GM12801 (cell line): ENCODE results near the gene TSPAN18.

Source experiments
- TF ChIP-seq, protein P1 (sequence below): IDR thresholded peaks from one replicate; pipeline ENCODE4 v1.5.1; 2011; ENCODE audit warnings: control low read depth; ENCODE audit not compliant: insufficient read length; ENCODE audit errors: extremely low read depth

Gene TSPAN18

DNA sequence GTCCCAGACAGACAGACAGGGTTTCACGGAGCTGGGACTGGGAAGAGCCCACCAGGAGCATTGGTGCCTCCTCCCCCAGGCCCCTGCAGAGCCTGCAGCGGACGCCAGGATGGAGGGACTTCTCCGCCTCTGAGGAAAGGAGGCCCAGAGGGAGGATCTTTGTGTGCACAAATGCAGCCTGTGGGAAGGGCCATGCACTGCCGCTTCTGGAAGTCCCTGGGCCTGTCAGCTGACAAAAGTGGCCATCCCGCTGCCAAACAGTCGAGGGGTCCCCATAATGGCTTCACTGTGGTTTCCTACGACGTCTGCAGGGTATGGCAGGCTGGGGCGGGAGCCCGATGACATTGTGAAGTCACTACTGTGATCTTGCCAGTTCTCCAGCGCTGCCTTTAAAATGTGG lies 150.1 kb downstream of the TSPAN18 start:
- TF ChIP-seq, protein P1, sequence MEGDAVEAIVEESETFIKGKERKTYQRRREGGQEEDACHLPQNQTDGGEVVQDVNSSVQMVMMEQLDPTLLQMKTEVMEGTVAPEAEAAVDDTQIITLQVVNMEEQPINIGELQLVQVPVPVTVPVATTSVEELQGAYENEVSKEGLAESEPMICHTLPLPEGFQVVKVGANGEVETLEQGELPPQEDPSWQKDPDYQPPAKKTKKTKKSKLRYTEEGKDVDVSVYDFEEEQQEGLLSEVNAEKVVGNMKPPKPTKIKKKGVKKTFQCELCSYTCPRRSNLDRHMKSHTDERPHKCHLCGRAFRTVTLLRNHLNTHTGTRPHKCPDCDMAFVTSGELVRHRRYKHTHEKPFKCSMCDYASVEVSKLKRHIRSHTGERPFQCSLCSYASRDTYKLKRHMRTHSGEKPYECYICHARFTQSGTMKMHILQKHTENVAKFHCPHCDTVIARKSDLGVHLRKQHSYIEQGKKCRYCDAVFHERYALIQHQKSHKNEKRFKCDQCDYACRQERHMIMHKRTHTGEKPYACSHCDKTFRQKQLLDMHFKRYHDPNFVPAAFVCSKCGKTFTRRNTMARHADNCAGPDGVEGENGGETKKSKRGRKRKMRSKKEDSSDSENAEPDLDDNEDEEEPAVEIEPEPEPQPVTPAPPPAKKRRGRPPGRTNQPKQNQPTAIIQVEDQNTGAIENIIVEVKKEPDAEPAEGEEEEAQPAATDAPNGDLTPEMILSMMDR: no peak

DNA sequence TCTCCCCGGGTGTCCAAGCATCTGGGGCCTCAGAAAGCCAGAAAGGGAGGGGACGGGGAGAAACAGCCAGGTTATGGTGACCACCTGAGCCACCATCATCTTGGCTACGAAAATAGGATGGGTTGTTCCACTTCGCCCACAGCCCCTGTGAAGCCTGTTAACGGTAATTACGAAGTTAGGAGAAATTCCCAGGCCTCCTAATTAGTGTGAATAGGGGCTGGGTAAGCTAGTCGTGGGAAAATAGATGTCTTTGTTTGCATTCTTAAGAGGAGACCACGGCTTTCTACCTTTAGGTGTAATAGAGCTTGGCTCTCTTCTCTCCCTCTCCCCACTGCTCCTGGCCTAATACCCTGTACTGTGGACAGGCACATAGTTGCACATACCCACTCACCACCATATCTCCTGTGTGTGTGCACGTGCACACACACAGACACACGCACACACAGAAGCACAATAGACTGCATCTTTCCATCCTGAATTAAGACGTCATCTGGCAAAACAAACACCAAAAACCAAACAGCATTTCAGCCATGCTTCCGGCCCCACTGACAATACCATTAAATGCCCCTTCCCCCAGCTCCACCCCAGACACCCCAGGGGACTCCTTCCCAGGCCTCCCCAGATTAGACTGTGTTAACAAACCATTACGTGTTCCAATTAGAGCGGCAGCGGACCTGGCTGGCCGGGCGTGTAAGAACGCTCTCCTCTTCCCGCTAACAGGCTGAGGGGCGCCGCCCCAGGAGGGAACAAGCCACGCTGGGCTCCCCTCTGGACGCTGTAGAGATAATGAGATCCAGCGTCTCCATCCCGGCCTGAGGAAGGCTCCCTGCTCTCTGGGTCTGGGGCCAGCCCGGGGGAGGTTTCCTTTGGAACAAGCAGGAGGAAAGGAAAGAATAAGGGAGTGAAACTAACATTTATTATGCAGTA lies 151.1 kb downstream of the TSPAN18 start:
- TF ChIP-seq, protein P1: no peak

DNA sequence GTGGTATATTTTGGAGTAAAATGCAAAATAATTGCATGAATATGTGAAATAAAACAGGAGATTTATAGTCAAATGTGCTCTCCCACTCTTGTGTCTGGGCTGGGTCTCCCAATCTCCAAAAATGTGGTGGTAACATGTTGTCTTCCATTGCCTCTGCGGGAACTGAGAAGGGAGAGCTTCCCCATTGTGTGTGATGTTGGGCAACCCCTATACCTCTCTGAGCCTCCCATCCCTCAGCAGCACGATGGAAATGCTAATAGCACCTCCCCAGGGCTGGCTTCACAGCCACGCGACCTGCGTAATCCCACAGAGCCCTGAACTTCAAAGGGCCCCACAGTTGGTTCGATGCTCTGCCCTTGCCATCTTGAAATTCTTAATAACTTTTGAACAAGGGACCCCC lies 151.9 kb downstream of the TSPAN18 start:
- TF ChIP-seq, protein P1: no peak

DNA sequence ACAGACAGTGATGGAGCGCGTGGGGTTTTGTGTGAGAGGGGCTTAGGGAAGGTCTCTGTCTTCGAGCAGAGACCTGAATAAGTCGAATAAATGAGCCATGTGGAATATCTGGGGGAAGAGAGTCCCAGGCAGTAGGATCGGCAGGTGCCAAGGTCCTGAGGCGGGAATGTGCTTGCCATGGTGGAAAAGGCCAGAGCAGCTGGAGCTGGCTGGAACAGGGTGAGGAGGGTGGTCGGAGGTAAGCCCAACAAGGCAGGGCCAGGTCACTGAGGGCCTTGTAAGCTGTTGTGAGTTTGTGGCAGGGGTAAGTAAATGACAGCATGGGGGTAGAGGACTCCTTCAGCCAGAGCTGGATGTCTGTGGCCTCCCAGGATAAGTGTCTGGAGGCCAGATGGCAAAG lies 152.7 kb downstream of the TSPAN18 start:
- TF ChIP-seq, protein P1: no peak

DNA sequence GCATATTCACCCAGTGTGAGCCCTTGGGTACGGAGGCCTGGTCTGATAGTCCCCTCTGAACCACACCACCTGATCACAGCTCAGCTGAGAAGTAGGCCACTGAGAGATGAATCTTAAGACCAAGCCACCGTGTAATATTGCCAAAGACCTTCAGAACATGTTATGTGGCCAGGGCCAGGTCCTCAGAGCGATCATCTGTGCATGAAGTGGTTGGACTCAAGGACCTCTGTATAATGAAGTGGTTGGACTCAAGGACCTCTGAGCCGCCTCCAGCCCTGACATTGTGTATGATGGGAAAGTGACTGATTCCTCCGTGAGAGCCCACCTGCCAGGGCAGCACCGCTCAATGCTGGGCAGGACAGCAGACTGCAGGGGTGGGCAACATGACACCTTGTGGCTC lies 153.7 kb downstream of the TSPAN18 start:
- TF ChIP-seq, protein P1: no peak

DNA sequence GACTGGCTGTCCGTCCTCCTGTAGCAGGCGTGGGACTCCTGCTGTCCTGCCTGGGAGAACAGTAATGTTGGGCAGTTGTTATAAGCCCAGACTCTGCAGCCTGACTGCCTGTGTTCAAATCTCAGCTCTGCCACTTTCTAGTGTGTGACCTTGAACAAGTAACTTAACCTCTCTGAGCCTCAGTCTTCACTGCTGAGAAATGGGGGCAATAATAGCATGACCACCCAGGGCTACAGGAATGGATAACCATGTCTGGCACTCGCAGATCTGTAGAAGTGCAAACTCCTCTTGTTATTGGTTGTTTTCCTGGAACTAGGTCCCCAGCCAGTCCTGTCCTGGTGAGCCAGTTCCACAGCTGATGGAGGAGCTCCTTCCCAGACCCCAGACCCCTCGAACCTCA lies 154.2 kb downstream of the TSPAN18 start:
- TF ChIP-seq, protein P1: no peak

DNA sequence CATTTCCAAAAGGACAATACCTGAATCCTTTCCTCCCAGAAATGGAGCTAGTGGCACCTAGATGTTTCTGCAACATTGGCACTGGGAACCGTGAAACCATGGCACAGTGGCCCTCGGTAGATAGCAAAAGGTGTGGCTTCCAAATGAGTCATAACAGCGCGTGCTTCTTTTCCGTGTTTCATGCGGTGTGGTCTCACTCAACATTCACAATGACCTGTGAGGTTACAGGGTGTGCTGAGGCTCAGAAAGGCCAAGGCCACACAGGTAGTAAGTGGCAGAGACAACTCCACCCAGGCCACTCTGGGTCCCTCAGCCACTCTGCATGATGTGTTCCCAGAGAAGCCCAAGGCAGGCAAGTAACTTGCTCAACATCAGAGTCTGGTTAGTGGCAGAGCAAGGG lies 156.5 kb downstream of the TSPAN18 start:
- TF ChIP-seq, protein P1: no peak
